Right cardiac atrium (tissue), 5 donors: ENCODE measurements around the gene ARHGAP44. TPM values are rescaled to one million over a fixed set of nuclear protein-coding genes. Genes with fewer than 3 reads are reported as not detected.

Experiments
- ATAC-seq, 2 donors: fragments of 200-7000 bp; cut with Tn5 transposase; one replicate each; pipeline versions ENCODE4 v1.8.0 to v1.9.1; 2020; ENCODE audit warnings: moderate library complexity in 2 of 2, mild to moderate bottlenecking in 1 of 2
- DNase-seq, 3 donors: peaks; one replicate each; pipeline ENCODE4 v3.0.0-alpha.2; 2020
- H3K27ac ChIP-seq: one replicate; pipeline ENCODE4 v1.5.1; 2013; ENCODE audit warnings: mild to moderate bottlenecking, low read length, control low read depth, moderate library complexity
- H3K27me3 ChIP-seq: one replicate; pipeline ENCODE4 v1.6.1; 2013; ENCODE audit not compliant: control insufficient read depth, insufficient read depth
- H3K4me1 ChIP-seq: one replicate; pipeline ENCODE4 v1.6.1; 2013; ENCODE audit warnings: low read length; ENCODE audit not compliant: control insufficient read depth, insufficient read depth
- H3K4me3 ChIP-seq: one replicate; pipeline ENCODE4 v1.5.1; 2013; ENCODE audit warnings: low read length, control low read depth
- H3K9me3 ChIP-seq: one replicate; pipeline ENCODE4 v1.6.1; 2013; ENCODE audit warnings: low read length; ENCODE audit not compliant: control insufficient read depth
- WGBS: extraction: QIAGEN DNeasy Blood & Tissue Kit; methylation state at CpG from one replicate; pipeline ENCODE4 v1.1.7; 2013; 5-methylcytosine and 5-hydroxymethylcytosine counted together
- intact Hi-C, 4 donors: fragments of 100-400 bp; cut with DNase I; formaldehyde crosslinking; loops; one replicate each; pipeline versions ENCODE4 v1.11.0 to v1.14.0; 2022 to 2023
- polyA plus RNA-seq: library from polyadenylated mRNA; stranded (reverse); fragments of 200-250 nt; gene quantifications from one replicate; pipeline ENCODE4 v1.2.3, GENCODE V29; 2013
- total RNA-seq, 4 donors: library from RNA; stranded (reverse); fragmentation: NEBNext Ultra II Directional; extraction: Animal tissue kit (Norgen Biotek cat#: 25700); gene quantifications; one replicate each; pipeline ENCODE4 v1.2.1, GENCODE V29; 2021
- donor health status: healthy with polysubstance abuse.
- donor health status: DM: no; HTN: yes; CAD: no.
- donor health status: DM: no; HTN: no; CAD: no.
- donor health status: DM: no; HTN: yes; CAD: no; lungs with severe emphysema.
- donor health status: DM: yes; HTN: yes; CAD: no.

ARHGAP44 gene
- total and polyA plus RNA-seq, 5 donors: 6.7 to 13.6 (median 11.3) TPM

- WGBS: 53% methylated on average over 3 of the region's 3 CpGs
- intact Hi-C loops: no loop called here
- Histone ChIP-seq H3K27me3 (no peaks in the 10 kb centered on the region), H3K9me3 (no peaks in the 10 kb centered on the region), H3K4me1 (no peaks in the 10 kb centered on the region), H3K4me3 (no peak overlapping the region), H3K27ac (no peak overlapping the region)
- ATAC-seq (no peak), DNase-seq (no peak)
Measured at GRCh38 chr17:12815642-12816141, 26.4 kb downstream of the ARHGAP44 start.

DNA sequence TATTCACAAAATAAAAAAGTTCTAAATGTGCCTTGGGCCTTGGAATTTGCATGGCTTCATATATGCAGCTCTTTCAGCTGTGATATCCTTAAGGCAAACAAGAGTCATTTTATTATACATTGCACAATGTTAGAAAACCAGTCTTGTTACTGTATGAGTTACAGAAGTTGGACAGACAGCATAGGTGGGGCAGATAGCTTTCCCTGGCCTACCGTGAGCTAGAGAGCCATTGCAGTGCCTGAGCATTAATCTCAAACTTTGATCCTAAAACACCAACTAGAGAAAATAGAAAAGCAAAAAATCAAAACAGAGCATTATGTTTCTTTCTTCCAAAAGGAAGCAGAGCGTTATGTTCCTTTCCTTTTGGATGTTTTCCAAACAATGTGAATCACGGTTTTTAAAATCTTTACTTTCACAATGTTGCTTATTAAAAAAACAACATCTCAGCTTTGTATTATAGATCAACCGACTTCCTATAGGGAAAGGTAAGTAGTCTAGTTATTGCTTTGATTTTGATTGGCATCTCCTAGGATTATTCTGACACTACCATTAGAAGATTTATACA, 32.2 kb downstream of the ARHGAP44 start:
- ATAC-seq: no peak
- H3K27ac ChIP-seq: no peak overlapping the region
- WGBS: 41% methylated on average over 4 of the region's 4 CpGs
- H3K27me3 ChIP-seq: no peaks in the 10 kb centered on the region
- no peak overlapping the region for H3K4me3 ChIP-seq
- intact Hi-C loops: no loop called here
- no peaks in the 10 kb centered on the region for H3K9me3 ChIP-seq
- no peaks in the 10 kb centered on the region for H3K4me1 ChIP-seq
- DNase-seq: no peak

DNA sequence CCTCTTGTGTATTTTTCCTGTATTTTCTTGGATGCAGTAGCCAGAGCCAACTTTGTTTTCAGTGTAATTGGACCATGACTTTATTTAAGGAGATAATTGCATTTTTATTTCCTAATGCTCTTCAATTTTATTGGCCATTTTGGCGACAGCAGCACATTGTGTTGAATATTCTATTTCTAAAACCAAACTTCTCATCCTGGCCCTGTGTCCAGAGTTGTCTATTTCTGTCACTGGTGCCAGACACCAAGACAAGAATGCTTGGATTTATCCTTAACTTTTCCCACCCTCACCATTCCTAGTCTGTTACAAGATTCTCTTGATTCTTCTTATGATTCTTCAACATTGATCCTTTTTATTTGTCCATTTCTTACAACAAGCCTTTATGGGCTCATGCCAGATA, 37.1 kb downstream of the ARHGAP44 start:
- H3K9me3 ChIP-seq: no peaks in the 10 kb centered on the region
- ATAC-seq (no peak), DNase-seq (no peak)
- no peaks in the 10 kb centered on the region for H3K4me1 ChIP-seq
- no peaks in the 10 kb centered on the region for H3K27me3 ChIP-seq
- WGBS: 47% methylated on average over 1 of the region's 1 CpG
- intact Hi-C loops: no loop called here
- H3K4me3 ChIP-seq: no peak overlapping the region
- no peak overlapping the region for H3K27ac ChIP-seq

GRCh38 chr17:12830777-12831247, 41.5 kb downstream of the ARHGAP44 start:
- DNase-seq (no peak), ATAC-seq (no peak)
- Histone ChIP-seq H3K27ac (no peak overlapping the region), H3K9me3 (no peaks in the 10 kb centered on the region), H3K4me1 (no peaks in the 10 kb centered on the region), H3K4me3 (no peak overlapping the region), H3K27me3 (no peaks in the 10 kb centered on the region)
- 78% methylated on average over 3 of the region's 3 CpGs for WGBS
- intact Hi-C loops: no loop called here

GRCh38 chr17:12831839-12832238, 42.5 kb downstream of the ARHGAP44 start:
- Histone ChIP-seq H3K4me3 (no peak overlapping the region), H3K27me3 (no peaks in the 10 kb centered on the region), H3K9me3 (no peaks in the 10 kb centered on the region), H3K4me1 (no peaks in the 10 kb centered on the region), H3K27ac (no peak overlapping the region)
- DNase-seq: no peak
- ATAC-seq: no peak
- WGBS: 97% methylated on average over 1 of the region's 1 CpG
- intact Hi-C loops: no loop called here

DNA sequence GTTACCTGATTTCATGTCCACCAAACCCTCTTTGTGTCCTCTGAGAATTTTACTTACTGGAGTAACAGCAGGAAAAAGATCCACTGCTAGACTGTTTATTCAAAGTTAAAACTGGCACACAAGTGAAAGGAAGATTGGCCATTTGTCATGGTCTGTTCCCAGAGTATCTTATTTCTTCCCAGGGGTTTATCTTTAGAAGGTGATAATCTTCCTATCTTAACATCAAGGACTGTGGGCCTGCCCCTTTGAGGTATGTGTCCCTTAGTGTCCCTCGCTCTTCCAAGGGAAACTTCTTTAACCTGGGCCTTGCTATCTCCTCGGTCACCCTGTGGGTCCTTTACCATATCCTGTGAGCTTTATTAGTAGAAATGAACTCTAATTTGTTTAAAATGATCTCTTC, 49.7 kb downstream of the ARHGAP44 start:
- ATAC-seq (no peak), DNase-seq (no peak)
- 69% methylated on average over 2 of the region's 2 CpGs for WGBS
- Histone ChIP-seq H3K4me3 (no peak overlapping the region), H3K4me1 (no peaks in the 10 kb centered on the region), H3K27ac (no peak overlapping the region), H3K27me3 (no peaks in the 10 kb centered on the region), H3K9me3 (no peaks in the 10 kb centered on the region)
- intact Hi-C loops: no loop called here

- ATAC-seq: no peak
- H3K27me3 ChIP-seq: no peaks in the 10 kb centered on the region
- intact Hi-C loops: no loop called here
- H3K9me3 ChIP-seq: no peaks in the 10 kb centered on the region
- no peak overlapping the region for H3K4me3 ChIP-seq
- H3K4me1 ChIP-seq: no peaks in the 10 kb centered on the region
- 77% methylated on average over 4 of the region's 4 CpGs for WGBS
- H3K27ac ChIP-seq: no peak overlapping the region
- DNase-seq: no peak
Measured at GRCh38 chr17:12842936-12843335, 53.6 kb downstream of the ARHGAP44 start.

GRCh38 chr17:12850996-12851395, 61.7 kb downstream of the ARHGAP44 start:
- intact Hi-C loops: no loop called here
- H3K27ac ChIP-seq: no peak overlapping the region
- WGBS: 85% methylated on average over 9 of the region's 9 CpGs
- ATAC-seq (no peak), DNase-seq (no peak)
- H3K4me3 ChIP-seq: no peak overlapping the region
- H3K4me1 ChIP-seq: no peaks in the 10 kb centered on the region
- no peaks in the 10 kb centered on the region for H3K9me3 ChIP-seq
- H3K27me3 ChIP-seq: no peaks in the 10 kb centered on the region

GRCh38 chr17:12851901-12852435, 62.7 kb downstream of the ARHGAP44 start:
- no peak overlapping the region for H3K27ac ChIP-seq
- intact Hi-C loops: no loop called here
- H3K4me1 ChIP-seq: no peaks in the 10 kb centered on the region
- no peaks in the 10 kb centered on the region for H3K9me3 ChIP-seq
- no peaks in the 10 kb centered on the region for H3K27me3 ChIP-seq
- H3K4me3 ChIP-seq: no peak overlapping the region
- ATAC-seq: no peak
- DNase-seq: no peak
- WGBS: 65% methylated on average over 4 of the region's 4 CpGs

- DNase-seq (no peak), ATAC-seq (no peak)
- Histone ChIP-seq H3K4me3 (no peak overlapping the region), H3K27me3 (no peaks in the 10 kb centered on the region), H3K27ac (no peak overlapping the region), H3K4me1 (no peaks in the 10 kb centered on the region), H3K9me3 (no peaks in the 10 kb centered on the region)
- intact Hi-C loops: no loop called here
- WGBS: 80% methylated on average over 2 of the region's 2 CpGs
Measured at GRCh38 chr17:12853921-12854320, 64.6 kb downstream of the ARHGAP44 start.

GRCh38 chr17:12856416-12856815, 67.1 kb downstream of the ARHGAP44 start:
- ATAC-seq (no peak), DNase-seq (no peak)
- intact Hi-C loops: no loop called here

GRCh38 chr17:12857592-12857991, 68.3 kb downstream of the ARHGAP44 start:
- WGBS: 92% methylated on average over 2 of the region's 2 CpGs
- ATAC-seq (no peak), DNase-seq (no peak)
- no peaks in the 10 kb centered on the region for H3K9me3 ChIP-seq
- H3K4me1 ChIP-seq: no peaks in the 10 kb centered on the region
- intact Hi-C loops: no loop called here
- H3K4me3 ChIP-seq: no peak overlapping the region
- no peaks in the 10 kb centered on the region for H3K27me3 ChIP-seq
- H3K27ac ChIP-seq: no peak overlapping the region

More at GRCh38 chr17:12856416-12856815, 67.1 kb downstream of the ARHGAP44 start:
- Histone ChIP-seq H3K27me3 (no peaks in the 10 kb centered on the region), H3K4me1 (no peaks in the 10 kb centered on the region), H3K4me3 (no peak overlapping the region), H3K27ac (no peak overlapping the region), H3K9me3 (no peaks in the 10 kb centered on the region)
- WGBS: 44% methylated on average over 3 of the region's 3 CpGs
